ENCODE results near the gene FOLR1. TPM values are rescaled to one million over a fixed set of nuclear protein-coding genes. Genes with fewer than 3 reads are reported as not detected.

Gene FOLR1
- total and polyA plus RNA-seq, 2 donors, result 0.47 to 0.98 TPM

- Histone ChIP-seq H3K4me3 (ENCODE audit: low read length in 2 of 2) (no peak overlapping the region), H3K27ac (ENCODE audit: low read depth in 1 of 2, low read length in 1 of 2) (no peak overlapping the region), H3K27me3 (ENCODE audit: control insufficient read depth in 2 of 2, insufficient read depth in 1 of 2, low read length in 1 of 2) (no peaks in the 10 kb centered on the region), H3K9me3 (ENCODE audit: control insufficient read depth in 2 of 2, insufficient read depth in 1 of 2, low read length in 1 of 2) (no peaks in the 10 kb centered on the region), H3K36me3 (ENCODE audit: control insufficient read depth in 2 of 2, insufficient read depth in 2 of 2, low read length in 1 of 2) (peaks cover 38 to 39% of the 10 kb centered on the region in 2 donors), H3K4me1 (ENCODE audit: control insufficient read depth in 2 of 2, insufficient read depth in 2 of 2, low read length in 2 of 2) (peaks cover 16 to 40% of the 10 kb centered on the region in 2 donors)
- 97% methylated on average over 5 of the region's 5 CpGs for WGBS
- no peak for DNase-seq (ENCODE audit: low read depth in 6 of 9, low spot score in 9 of 9)
These were observed 34.8 kb downstream of the FOLR1 start for GRCh38 chr11:72226701-72227100.

GRCh38 chr11:72227316-72228228, 35.6 kb downstream of the FOLR1 start:
- H3K27ac ChIP-seq (ENCODE audit: low read depth in 1 of 2, low read length in 1 of 2), result peak overlapping the region in 1 of 2 donors; percentile 1
- peak in 2 of 9 donors; percentile 8 to 34 for DNase-seq (ENCODE audit: low read depth in 6 of 9, low spot score in 9 of 9)
- no peaks in the 10 kb centered on the region for H3K9me3 ChIP-seq (ENCODE audit: control insufficient read depth in 2 of 2, insufficient read depth in 1 of 2, low read length in 1 of 2)
- no peaks in the 10 kb centered on the region for H3K27me3 ChIP-seq (ENCODE audit: control insufficient read depth in 2 of 2, insufficient read depth in 1 of 2, low read length in 1 of 2)
- peaks cover 47 to 48% of the 10 kb centered on the region in 2 donors for H3K36me3 ChIP-seq (ENCODE audit: control insufficient read depth in 2 of 2, insufficient read depth in 2 of 2, low read length in 1 of 2)
- H3K4me1 ChIP-seq (ENCODE audit: control insufficient read depth in 2 of 2, insufficient read depth in 2 of 2, low read length in 2 of 2), result peaks cover 13 to 33% of the 10 kb centered on the region in 2 donors
- WGBS, result 84% methylated on average over 14 of the region's 14 CpGs
- H3K4me3 ChIP-seq (ENCODE audit: low read length in 2 of 2), result no peak overlapping the region

GRCh38 chr11:72228229-72228843, 36.4 kb downstream of the FOLR1 start:
- H3K9me3 ChIP-seq (ENCODE audit: control insufficient read depth in 2 of 2, insufficient read depth in 1 of 2, low read length in 1 of 2), result no peaks in the 10 kb centered on the region
- H3K4me1 ChIP-seq (ENCODE audit: control insufficient read depth in 2 of 2, insufficient read depth in 2 of 2, low read length in 2 of 2), result peaks cover 8 to 31% of the 10 kb centered on the region in 2 donors
- no peak overlapping the region for H3K27ac ChIP-seq (ENCODE audit: low read depth in 1 of 2, low read length in 1 of 2)
- peaks cover 53 to 55% of the 10 kb centered on the region in 2 donors for H3K36me3 ChIP-seq (ENCODE audit: control insufficient read depth in 2 of 2, insufficient read depth in 2 of 2, low read length in 1 of 2)
- no peak for DNase-seq (ENCODE audit: low read depth in 6 of 9, low spot score in 9 of 9)
- 95% methylated on average over 16 of the region's 16 CpGs for WGBS
- H3K27me3 ChIP-seq (ENCODE audit: control insufficient read depth in 2 of 2, insufficient read depth in 1 of 2, low read length in 1 of 2), result no peaks in the 10 kb centered on the region
- H3K4me3 ChIP-seq (ENCODE audit: low read length in 2 of 2), result no peak overlapping the region

- WGBS, result 97% methylated on average over 7 of the region's 7 CpGs
- Histone ChIP-seq H3K27ac (ENCODE audit: low read depth in 1 of 2, low read length in 1 of 2) (no peak overlapping the region), H3K4me1 (ENCODE audit: control insufficient read depth in 2 of 2, insufficient read depth in 2 of 2, low read length in 2 of 2) (peaks cover 8 to 31% of the 10 kb centered on the region in 2 donors), H3K36me3 (ENCODE audit: control insufficient read depth in 2 of 2, insufficient read depth in 2 of 2, low read length in 1 of 2) (peaks cover 58 to 60% of the 10 kb centered on the region in 2 donors), H3K27me3 (ENCODE audit: control insufficient read depth in 2 of 2, insufficient read depth in 1 of 2, low read length in 1 of 2) (no peaks in the 10 kb centered on the region), H3K4me3 (ENCODE audit: low read length in 2 of 2) (no peak overlapping the region), H3K9me3 (ENCODE audit: control insufficient read depth in 2 of 2, insufficient read depth in 1 of 2, low read length in 1 of 2) (no peaks in the 10 kb centered on the region)
- DNase-seq (ENCODE audit: low read depth in 6 of 9, low spot score in 9 of 9), result no peak
These were observed 36.9 kb downstream of the FOLR1 start for GRCh38 chr11:72228844-72229231.

GRCh38 chr11:72229336-72229924, 37.5 kb downstream of the FOLR1 start:
- WGBS, result 99% methylated on average over 8 of the region's 8 CpGs
- Histone ChIP-seq H3K4me3 (ENCODE audit: low read length in 2 of 2) (no peak overlapping the region), H3K36me3 (ENCODE audit: control insufficient read depth in 2 of 2, insufficient read depth in 2 of 2, low read length in 1 of 2) (peaks cover 63 to 66% of the 10 kb centered on the region in 2 donors), H3K27me3 (ENCODE audit: control insufficient read depth in 2 of 2, insufficient read depth in 1 of 2, low read length in 1 of 2) (no peaks in the 10 kb centered on the region), H3K4me1 (ENCODE audit: control insufficient read depth in 2 of 2, insufficient read depth in 2 of 2, low read length in 2 of 2) (peaks cover 8 to 27% of the 10 kb centered on the region in 2 donors), H3K9me3 (ENCODE audit: control insufficient read depth in 2 of 2, insufficient read depth in 1 of 2, low read length in 1 of 2) (no peaks in the 10 kb centered on the region), H3K27ac (ENCODE audit: low read depth in 1 of 2, low read length in 1 of 2) (no peak overlapping the region)
- DNase-seq (ENCODE audit: low read depth in 6 of 9, low spot score in 9 of 9), result no peak

GRCh38 chr11:72229925-72230763, 38.2 kb downstream of the FOLR1 start:
- H3K27ac ChIP-seq (ENCODE audit: low read depth in 1 of 2, low read length in 1 of 2), result no peak overlapping the region
- no peak overlapping the region for H3K4me3 ChIP-seq (ENCODE audit: low read length in 2 of 2)
- H3K9me3 ChIP-seq (ENCODE audit: control insufficient read depth in 2 of 2, insufficient read depth in 1 of 2, low read length in 1 of 2), result no peaks in the 10 kb centered on the region
- peaks cover 66 to 69% of the 10 kb centered on the region in 2 donors for H3K36me3 ChIP-seq (ENCODE audit: control insufficient read depth in 2 of 2, insufficient read depth in 2 of 2, low read length in 1 of 2)
- no peaks in the 10 kb centered on the region for H3K27me3 ChIP-seq (ENCODE audit: control insufficient read depth in 2 of 2, insufficient read depth in 1 of 2, low read length in 1 of 2)
- no peak for DNase-seq (ENCODE audit: low read depth in 6 of 9, low spot score in 9 of 9)
- H3K4me1 ChIP-seq (ENCODE audit: control insufficient read depth in 2 of 2, insufficient read depth in 2 of 2, low read length in 2 of 2), result peaks cover 8 to 26% of the 10 kb centered on the region in 2 donors
- 98% methylated on average over 21 of the region's 21 CpGs for WGBS

- Histone ChIP-seq H3K27me3 (ENCODE audit: control insufficient read depth in 2 of 2, insufficient read depth in 1 of 2, low read length in 1 of 2) (no peaks in the 10 kb centered on the region), H3K36me3 (ENCODE audit: control insufficient read depth in 2 of 2, insufficient read depth in 2 of 2, low read length in 1 of 2) (peaks cover 74 to 76% of the 10 kb centered on the region in 2 donors), H3K4me1 (ENCODE audit: control insufficient read depth in 2 of 2, insufficient read depth in 2 of 2, low read length in 2 of 2) (peaks cover 4 to 19% of the 10 kb centered on the region in 2 donors), H3K4me3 (ENCODE audit: low read length in 2 of 2) (no peak overlapping the region), H3K27ac (ENCODE audit: low read depth in 1 of 2, low read length in 1 of 2) (no peak overlapping the region), H3K9me3 (ENCODE audit: control insufficient read depth in 2 of 2, insufficient read depth in 1 of 2, low read length in 1 of 2) (no peaks in the 10 kb centered on the region)
- DNase-seq (ENCODE audit: low read depth in 6 of 9, low spot score in 9 of 9), result no peak
- 97% methylated on average over 18 of the region's 18 CpGs for WGBS
These were observed 38.9 kb downstream of the FOLR1 start for GRCh38 chr11:72230764-72231365.

Data from thymus (tissue), 11 donors.